KMS-11 (cell line): ENCODE measurements around the gene PANX1.

Experiments
- H2AFZ ChIP-seq: fragments of 200-600 bp; sonication (generic); 2 replicates; pipeline ENCODE4 v1.6.1; 2016; ENCODE audit warnings: antibody characterized with exemption, mixed run types, low read depth
- H3K27ac ChIP-seq: fragments of 200-600 bp; sonication (generic); 2 replicates; pipeline ENCODE4 v1.6.1; 2016; ENCODE audit warnings: mild to moderate bottlenecking, mixed run types
- H3K27me3 ChIP-seq: fragments of 200-600 bp; sonication (generic); 2 replicates; pipeline ENCODE4 v1.6.1; 2017; ENCODE audit warnings: mild to moderate bottlenecking, low read depth, mixed run types, moderate library complexity; ENCODE audit not compliant: insufficient read depth
- H3K36me3 ChIP-seq: fragments of 200-600 bp; sonication (generic); 2 replicates; pipeline ENCODE4 v1.6.1; 2017; ENCODE audit warnings: mild to moderate bottlenecking, mixed run types; ENCODE audit not compliant: insufficient read depth
- H3K4me1 ChIP-seq: fragments of 200-600 bp; sonication (generic); 2 replicates; pipeline ENCODE4 v1.6.1; 2016; ENCODE audit warnings: mild to moderate bottlenecking, low read depth, mixed run types; ENCODE audit not compliant: poor library complexity, severe bottlenecking
- H3K4me2 ChIP-seq: fragments of 200-600 bp; sonication (generic); 2 replicates; pipeline ENCODE4 v1.7.0; 2016; ENCODE audit warnings: mild to moderate bottlenecking, mixed run types
- H3K4me3 ChIP-seq: fragments of 200-600 bp; sonication (generic); IDR thresholded peaks from 2 replicates; pipeline ENCODE4 v1.6.1; 2017; ENCODE audit warnings: low read depth, low read length, mixed read lengths; ENCODE audit not compliant: insufficient read depth
- H3K79me2 ChIP-seq: fragments of 200-600 bp; sonication (generic); 2 replicates; pipeline ENCODE4 v1.6.1; 2016; ENCODE audit warnings: low read depth, mixed run types; ENCODE audit not compliant: insufficient read depth
- H3K9ac ChIP-seq: fragments of 200-600 bp; sonication (generic); 2 replicates; pipeline ENCODE4 v1.6.1; 2016; ENCODE audit warnings: mild to moderate bottlenecking, mixed run types
- H4K20me1 ChIP-seq: fragments of 200-600 bp; sonication (generic); 2 replicates; pipeline ENCODE4 v1.6.1; 2016; ENCODE audit warnings: mild to moderate bottlenecking, mixed run types; ENCODE audit not compliant: insufficient read depth
- CTCF ChIP-seq: fragments of 200-600 bp; sonication (generic); conservative IDR thresholded peaks from 2 replicates; pipeline ENCODE4 v1.6.1; 2017; ENCODE audit warnings: low read depth, mild to moderate bottlenecking, antibody characterized with exemption, low read length, moderate library complexity, mixed read lengths

Gene PANX1

GRCh38 chr11:94090401-94090800, 38.2 kb upstream of the PANX1 start:
- Histone ChIP-seq H3K9ac (no peak overlapping the region), H4K20me1 (no peaks in the 10 kb centered on the region), H3K36me3 (no peaks in the 10 kb centered on the region), H3K4me1 (no peaks in the 10 kb centered on the region), H2AFZ (no peak overlapping the region), H3K27me3 (no peaks in the 10 kb centered on the region), H3K79me2 (no peaks in the 10 kb centered on the region), H3K4me2 (no peak overlapping the region), H3K4me3 (no peak overlapping the region), H3K27ac (no peak overlapping the region)
- no peak for TF ChIP-seq CTCF

- Histone ChIP-seq H2AFZ (no peak overlapping the region), H3K27me3 (no peaks in the 10 kb centered on the region), H3K4me3 (no peak overlapping the region), H3K79me2 (no peaks in the 10 kb centered on the region), H3K9ac (no peak overlapping the region), H3K36me3 (no peaks in the 10 kb centered on the region), H3K4me2 (no peak overlapping the region), H3K4me1 (no peaks in the 10 kb centered on the region), H3K27ac (no peak overlapping the region), H4K20me1 (no peaks in the 10 kb centered on the region)
- TF ChIP-seq CTCF = no peak
Measured at GRCh38 chr11:94091091-94091490, 37.5 kb upstream of the PANX1 start.

GRCh38 chr11:94100253-94100652, 28.4 kb upstream of the PANX1 start:
- Histone ChIP-seq H3K4me3 (no peak overlapping the region), H3K9ac (no peak overlapping the region), H2AFZ (no peak overlapping the region), H3K27ac (no peak overlapping the region), H3K27me3 (no peaks in the 10 kb centered on the region), H4K20me1 (no peaks in the 10 kb centered on the region), H3K36me3 (no peaks in the 10 kb centered on the region), H3K4me2 (no peak overlapping the region), H3K79me2 (no peaks in the 10 kb centered on the region), H3K4me1 (no peaks in the 10 kb centered on the region)
- no peak for TF ChIP-seq CTCF

GRCh38 chr11:94103471-94103870, 25.2 kb upstream of the PANX1 start:
- H3K4me2 ChIP-seq = no peak overlapping the region
- H3K27me3 ChIP-seq = no peaks in the 10 kb centered on the region
- no peaks in the 10 kb centered on the region for H3K4me1 ChIP-seq
- H3K4me3 ChIP-seq = no peak overlapping the region
- no peak overlapping the region for H3K27ac ChIP-seq
- H4K20me1 ChIP-seq = no peaks in the 10 kb centered on the region
- no peak overlapping the region for H2AFZ ChIP-seq
- TF ChIP-seq CTCF = no peak
- H3K79me2 ChIP-seq = no peaks in the 10 kb centered on the region
- no peaks in the 10 kb centered on the region for H3K36me3 ChIP-seq
- no peak overlapping the region for H3K9ac ChIP-seq

GRCh38 chr11:94104734-94105133, 23.9 kb upstream of the PANX1 start:
- Histone ChIP-seq H2AFZ (no peak overlapping the region), H3K27me3 (no peaks in the 10 kb centered on the region), H4K20me1 (no peaks in the 10 kb centered on the region), H3K9ac (no peak overlapping the region), H3K4me2 (no peak overlapping the region), H3K36me3 (no peaks in the 10 kb centered on the region), H3K4me1 (no peaks in the 10 kb centered on the region), H3K4me3 (no peak overlapping the region), H3K27ac (no peak overlapping the region), H3K79me2 (no peaks in the 10 kb centered on the region)
- TF ChIP-seq CTCF = no peak
